NCI-H1417 treated with DMSO at 0.1 percent for 48 hours (cell line): ENCODE results near the gene HKDC1.
A peak's percentile ranks its signal among the peaks of the same experiment; 100 is the strongest.

Source experiments
- DNase-seq: peaks from one replicate; lab custom pipeline; 2025; lab: John Stamatoyannopoulos, UW

HKDC1 gene

DNA sequence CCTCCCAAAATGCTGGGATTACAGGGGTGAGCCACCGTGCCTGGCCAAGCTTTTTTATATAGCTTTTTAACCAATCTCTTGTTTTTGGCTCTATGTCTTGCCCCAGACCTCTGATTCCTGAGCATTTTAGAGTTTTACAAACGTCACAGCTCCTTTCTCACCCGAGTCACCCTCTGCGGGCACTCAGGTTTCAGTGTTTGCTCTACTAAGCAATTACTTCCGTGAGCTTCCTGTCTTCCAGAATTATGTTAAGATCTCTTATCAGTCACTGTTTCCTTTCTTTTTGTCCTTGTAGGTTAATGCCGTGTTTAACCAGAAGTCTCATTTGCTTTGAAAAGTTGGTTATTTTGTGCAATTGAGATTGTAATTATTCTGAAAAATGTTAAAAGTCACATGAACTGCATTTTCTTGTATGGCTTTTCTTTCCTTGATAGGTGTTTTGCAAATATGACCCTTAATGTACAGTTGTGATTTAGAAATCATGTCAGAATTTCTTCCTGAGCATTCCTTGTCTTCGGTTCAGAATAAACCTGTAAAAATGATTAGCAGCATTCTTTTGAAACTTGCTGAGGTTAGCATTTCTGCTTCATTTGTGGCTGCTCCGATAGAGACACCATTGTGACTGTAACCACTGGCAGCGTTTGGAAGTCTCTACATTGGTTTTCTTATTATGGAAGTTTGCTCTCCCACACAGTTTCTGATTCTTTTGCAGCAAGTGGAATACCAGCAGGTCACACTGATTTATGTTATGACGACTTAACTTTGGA is 4.5 kb upstream of the HKDC1 start:
- no peak for DNase-seq

DNA sequence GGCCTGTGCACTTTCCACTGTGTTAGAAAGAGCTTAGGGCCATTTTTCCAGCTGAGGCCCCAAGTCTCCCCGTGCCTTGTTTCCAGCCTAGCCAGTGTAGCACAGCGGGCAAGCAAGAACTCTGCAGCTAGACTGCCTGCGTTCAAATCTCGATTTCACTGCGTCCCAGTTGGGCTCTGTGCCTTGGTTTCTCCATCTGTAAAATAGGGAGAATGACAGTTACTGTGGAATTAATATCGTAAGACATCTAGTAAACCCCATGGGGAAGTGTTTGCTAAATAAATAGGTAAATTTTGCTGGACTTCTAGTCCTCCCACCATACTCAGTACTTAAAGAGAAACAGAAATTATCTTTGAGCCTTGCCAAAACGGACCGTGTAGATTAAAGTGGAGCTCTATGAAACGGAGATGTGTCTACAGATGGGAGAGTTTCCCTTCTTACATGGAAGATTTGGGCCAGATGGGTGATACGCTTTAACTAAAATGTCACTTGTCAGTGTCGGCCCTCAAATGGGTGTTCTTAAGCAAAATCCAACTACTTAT is 3.5 kb upstream of the HKDC1 start:
- DNase-seq: no peak

GRCh38 chr10:69217119-69217754 is 2.9 kb upstream of the HKDC1 start:
- no peak for DNase-seq

DNA sequence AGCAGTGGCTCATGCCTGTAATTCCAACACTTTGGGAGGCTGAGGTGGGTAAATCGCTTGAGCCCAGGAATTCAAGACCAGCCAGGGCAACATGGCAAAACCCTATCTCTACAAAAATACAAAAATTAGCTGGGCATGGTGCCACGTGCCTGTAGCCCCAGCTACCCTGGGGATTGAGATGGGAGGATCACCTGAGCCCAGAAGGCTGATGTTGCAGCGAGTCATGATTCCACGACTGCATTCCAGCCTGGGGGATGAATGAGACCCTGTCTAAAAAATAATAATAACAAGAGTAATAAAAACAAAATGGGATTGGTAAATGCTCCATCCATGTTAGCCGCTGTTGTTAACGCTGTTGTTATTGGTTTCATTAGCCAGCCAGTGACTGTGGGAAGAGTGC is 1.3 kb upstream of the HKDC1 start:
- no peak for DNase-seq

DNA sequence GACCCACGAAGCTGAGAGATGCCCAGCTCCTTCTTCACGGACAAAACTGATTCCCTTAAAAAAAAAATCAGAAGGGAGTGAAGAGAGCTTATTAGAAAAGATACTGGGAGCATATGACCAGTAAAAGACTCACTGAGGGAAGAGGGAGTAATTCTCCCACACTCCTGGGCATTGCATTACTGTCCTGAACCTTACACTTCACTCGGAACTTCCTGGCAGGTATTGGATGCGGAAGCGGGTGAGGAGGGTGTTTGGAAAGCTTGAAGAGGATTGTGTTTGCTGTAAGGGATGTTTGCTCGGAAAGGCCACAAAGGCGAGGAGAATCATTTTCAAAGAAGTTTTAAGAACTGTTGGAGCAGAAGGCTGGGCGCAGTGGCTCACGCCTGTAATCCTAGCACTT is 375 bp downstream of the HKDC1 start:
- DNase-seq: no peak

GRCh38 chr10:69222157-69223027 is 2.3 kb downstream of the HKDC1 start:
- DNase-seq: peak; percentile 19

GRCh38 chr10:69223028-69223342 is 2.9 kb downstream of the HKDC1 start:
- no peak for DNase-seq

- DNase-seq: no peak
Observed at GRCh38 chr10:69224862-69225657, 4.9 kb downstream of the HKDC1 start.

DNA sequence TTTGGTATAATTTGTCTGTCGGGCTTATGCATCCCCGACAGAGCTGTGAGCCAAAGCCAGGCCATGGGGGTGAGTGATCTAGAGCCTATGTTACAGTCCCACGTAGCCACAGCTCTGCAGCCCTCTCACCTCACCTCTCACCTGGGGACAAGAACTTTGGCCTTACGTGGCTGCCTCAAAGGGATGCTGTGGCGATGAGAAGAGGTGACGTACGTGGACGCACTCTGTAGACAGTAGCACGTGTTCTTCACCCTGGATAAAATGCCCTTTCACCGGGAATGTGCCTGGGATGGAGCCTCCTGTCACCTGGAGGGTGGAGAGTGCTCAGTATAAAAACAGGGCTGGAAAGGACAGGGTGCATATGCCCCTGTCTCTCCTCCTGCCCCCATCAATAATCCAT is 5.5 kb downstream of the HKDC1 start:
- DNase-seq: no peak

DNA sequence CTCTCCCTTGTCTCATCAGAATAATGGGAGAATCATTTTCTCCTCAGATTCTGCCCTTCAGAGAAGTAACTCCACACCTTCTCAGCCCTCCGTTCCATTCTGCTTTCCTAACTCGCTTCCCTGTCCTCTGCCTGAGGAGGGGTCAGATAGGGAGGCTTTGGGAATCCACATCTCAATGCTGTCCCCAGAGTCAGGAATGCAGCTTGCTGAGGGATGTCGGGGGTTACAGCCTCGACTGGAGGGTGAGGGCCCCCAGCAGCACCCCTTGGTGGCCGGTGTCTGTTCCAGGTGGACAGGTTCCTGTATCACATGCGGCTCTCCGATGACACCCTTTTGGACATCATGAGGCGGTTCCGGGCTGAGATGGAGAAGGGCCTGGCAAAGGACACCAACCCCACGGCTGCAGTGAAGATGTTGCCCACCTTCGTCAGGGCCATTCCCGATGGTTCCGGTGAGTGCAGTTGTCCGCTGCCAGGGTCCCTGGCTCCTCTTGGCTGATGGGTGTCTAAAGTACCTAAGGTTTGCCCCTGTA is 6.9 kb downstream of the HKDC1 start:
- DNase-seq: no peak

- DNase-seq: no peak
Observed at GRCh38 chr10:69228151-69228550, 8.0 kb downstream of the HKDC1 start.

- DNase-seq: no peak
Observed at GRCh38 chr10:69229616-69229916, 9.4 kb downstream of the HKDC1 start.

DNA sequence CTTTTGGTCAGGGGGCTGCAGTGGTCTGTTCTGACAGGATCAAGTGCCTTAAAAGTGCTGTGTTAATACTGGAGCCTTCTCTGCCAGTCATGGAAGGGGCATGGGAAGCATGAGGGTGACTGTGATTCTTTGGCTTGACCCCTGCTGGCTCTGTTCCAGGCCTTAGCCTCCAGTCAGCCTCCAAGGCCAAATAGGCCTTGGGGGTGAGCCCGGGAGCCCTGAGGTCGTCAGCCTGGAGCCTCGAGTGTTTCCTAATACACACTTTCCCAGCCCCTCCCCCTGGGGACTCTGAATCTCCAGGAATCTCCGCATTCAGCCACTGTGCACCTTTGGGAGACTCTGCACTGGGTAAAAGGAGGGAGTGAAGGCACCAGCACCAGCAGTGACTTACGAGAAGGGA is 10.0 kb downstream of the HKDC1 start:
- DNase-seq: no peak

DNA sequence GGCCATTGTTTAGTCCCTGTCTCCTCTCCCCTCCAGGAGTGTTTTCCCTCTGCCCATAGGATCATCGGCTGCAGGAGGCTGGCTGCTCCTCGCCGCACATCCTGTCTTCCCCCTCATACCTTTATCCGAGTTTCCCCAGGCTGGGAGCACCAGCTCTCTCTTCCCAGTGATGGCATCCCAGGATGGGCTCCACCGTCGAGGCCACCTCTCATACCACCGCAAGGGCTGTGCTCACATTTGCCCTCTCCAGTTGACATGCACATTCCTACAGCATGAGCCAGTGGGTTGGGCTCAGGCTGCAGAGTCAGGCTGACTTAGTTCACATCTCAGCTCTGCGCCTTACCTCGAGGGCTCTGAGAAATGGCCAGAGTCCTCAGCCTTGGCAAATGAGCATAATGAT is 12.1 kb downstream of the HKDC1 start:
- DNase-seq: no peak

DNA sequence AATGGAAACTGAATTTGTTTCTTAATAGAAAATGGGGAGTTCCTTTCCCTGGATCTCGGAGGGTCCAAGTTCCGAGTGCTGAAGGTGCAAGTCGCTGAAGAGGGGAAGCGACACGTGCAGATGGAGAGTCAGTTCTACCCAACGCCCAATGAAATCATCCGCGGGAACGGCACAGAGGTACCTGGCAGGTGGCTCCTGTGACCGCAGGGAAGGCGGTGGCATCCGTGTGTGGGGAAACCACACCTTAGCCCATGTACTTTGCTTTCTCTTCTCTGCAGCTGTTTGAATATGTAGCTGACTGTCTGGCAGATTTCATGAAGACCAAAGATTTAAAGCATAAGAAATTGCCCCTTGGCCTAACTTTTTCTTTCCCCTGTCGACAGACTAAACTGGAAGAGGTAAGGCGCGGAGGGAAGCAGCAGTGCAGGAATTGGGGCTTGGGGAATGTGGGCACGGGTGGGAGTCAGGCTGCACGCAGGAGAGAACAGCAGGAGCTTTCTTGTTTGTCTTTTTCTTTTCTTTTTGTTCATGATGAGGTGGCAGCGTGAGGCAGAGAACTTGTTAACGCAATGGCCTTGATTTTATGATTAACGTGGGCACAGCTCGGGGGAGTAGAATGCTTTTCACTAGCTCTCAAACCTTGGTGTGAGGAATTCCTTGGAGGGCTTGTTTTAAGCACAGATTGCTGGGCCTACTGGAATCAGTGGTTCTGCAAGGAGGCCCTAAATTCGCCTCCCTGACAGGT is 12.8 kb downstream of the HKDC1 start:
- DNase-seq: no peak

DNA sequence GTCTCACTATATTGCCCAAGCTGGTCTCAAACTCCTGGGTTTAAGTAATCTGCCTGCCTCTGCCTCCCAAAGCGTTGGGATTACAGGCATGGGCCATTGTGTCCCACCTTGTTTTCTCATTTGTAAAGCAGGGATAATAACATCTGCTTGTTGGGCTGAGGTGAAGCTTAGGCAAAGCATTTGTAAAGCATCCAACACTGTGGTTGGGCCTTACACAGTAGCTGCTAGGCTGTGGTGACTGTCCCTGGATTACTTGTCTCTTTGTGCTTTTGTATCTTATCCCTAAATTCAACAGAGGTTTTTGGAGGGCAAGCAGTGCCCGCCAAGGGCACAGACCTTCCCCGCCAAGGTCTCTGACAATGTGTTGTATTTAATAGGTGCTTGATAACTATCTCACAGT is 14.3 kb downstream of the HKDC1 start:
- no peak for DNase-seq

DNA sequence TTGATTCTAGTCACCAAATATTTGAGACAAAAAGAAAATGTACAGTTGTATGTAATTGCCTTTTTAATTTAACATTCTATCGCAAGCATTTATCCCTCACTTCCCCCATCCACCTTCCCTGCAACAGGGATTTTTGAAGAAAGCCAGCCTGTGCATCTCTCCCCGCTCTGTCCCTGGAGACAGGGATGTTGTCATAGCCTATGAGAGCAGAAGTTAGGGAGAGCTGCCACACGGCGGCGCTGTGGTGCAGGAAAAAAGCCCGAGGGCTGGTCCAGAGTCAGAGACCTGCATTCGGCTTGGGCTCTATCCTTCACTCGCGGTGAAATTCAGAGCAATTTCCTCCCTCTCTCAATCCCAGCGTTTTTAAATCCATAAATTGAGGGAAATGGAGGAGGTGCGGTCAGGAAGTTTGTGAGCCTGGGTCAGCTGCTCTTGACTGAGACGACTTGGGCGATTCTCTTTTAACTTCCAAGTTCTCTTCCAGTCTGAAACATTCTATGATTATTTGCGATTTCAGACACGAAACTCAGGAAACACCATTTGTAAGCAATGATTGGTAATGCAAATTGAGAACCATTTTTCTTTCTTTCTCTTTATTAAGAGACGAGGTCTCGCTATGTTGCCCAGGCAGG is 17.5 kb downstream of the HKDC1 start:
- peak; percentile 31 for DNase-seq

DNA sequence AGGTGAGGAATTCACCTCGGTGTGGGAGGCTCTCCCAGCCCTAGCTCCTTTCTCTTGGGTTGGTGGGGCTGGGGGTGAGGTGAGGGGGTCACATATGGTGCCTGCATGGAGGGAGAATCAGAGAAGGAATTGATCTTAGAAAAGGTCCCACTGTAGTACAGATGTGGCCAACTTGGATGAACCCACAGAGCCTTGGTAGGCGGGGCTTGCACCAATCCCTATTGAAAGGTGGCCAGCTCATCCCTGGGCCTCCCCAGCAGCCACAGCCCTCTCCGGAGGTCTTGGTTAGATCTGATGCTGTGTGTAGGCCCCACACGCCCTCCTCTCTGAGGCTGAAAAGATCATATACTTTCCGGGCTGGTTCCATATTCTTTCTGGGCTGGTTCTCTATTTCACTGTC is 19.0 kb downstream of the HKDC1 start:
- no peak for DNase-seq

- no peak for DNase-seq
Observed at GRCh38 chr10:69239816-69240434, 19.8 kb downstream of the HKDC1 start.

GRCh38 chr10:69240455-69240854 is 20.3 kb downstream of the HKDC1 start:
- DNase-seq: no peak
